Astrocyte (in vitro differentiated cells and primary cell): ENCODE data around the gene BPIFB6. TPM values are rescaled to one million over a fixed set of nuclear protein-coding genes. Genes with fewer than 3 reads are reported as not detected.

Source experiments
- DNase-seq: peaks from one replicate; pipeline ENCODE4 v3.0.0-alpha.2; 2010; ENCODE audit warnings: low read depth
- FAIRE-seq: peaks from 2 replicates; lab custom pipeline; 2011; peaks lifted over from hg19 to GRCh38; lab: Jason Lieb, UNC
- H2AFZ ChIP-seq: 2 replicates; pipeline ENCODE4 v1.6.0; 2012; ENCODE audit warnings: low read depth, low read length, inconsistent platforms
- H3K27ac ChIP-seq: 2 replicates; pipeline ENCODE4 v1.5.1; 2011; ENCODE audit warnings: low read depth, low read length, inconsistent platforms
- H3K27me3 ChIP-seq: 2 replicates; pipeline ENCODE4 v1.6.0; 2011; ENCODE audit warnings: low read length, inconsistent platforms; ENCODE audit not compliant: insufficient read depth
- H3K36me3 ChIP-seq: 2 replicates; pipeline ENCODE4 v1.5.1; 2011; ENCODE audit warnings: low read length, inconsistent platforms; ENCODE audit not compliant: insufficient read depth
- H3K4me1 ChIP-seq: 2 replicates; pipeline ENCODE4 v1.5.1; 2011; ENCODE audit warnings: low read length, inconsistent platforms; ENCODE audit not compliant: insufficient read depth
- H3K4me2 ChIP-seq: 2 replicates; pipeline ENCODE4 v1.6.0; 2012; ENCODE audit warnings: low read length, inconsistent platforms
- H3K4me3 ChIP-seq: 2 replicates; pipeline ENCODE4 v1.5.1; 2011; ENCODE audit warnings: low read depth, mild to moderate bottlenecking, low read length, inconsistent platforms; ENCODE audit not compliant: insufficient read depth
- H3K79me2 ChIP-seq: 2 replicates; pipeline ENCODE4 v1.6.0; 2012; ENCODE audit warnings: mild to moderate bottlenecking, low read length, inconsistent platforms; ENCODE audit not compliant: insufficient read depth
- H3K9ac ChIP-seq: 2 replicates; pipeline ENCODE4 v1.6.0; 2012; ENCODE audit warnings: mild to moderate bottlenecking, low read length, inconsistent platforms
- H3K9me3 ChIP-seq: 2 replicates; pipeline ENCODE4 v1.5.1; 2012; ENCODE audit warnings: low read depth, mild to moderate bottlenecking, low read length, inconsistent platforms; ENCODE audit not compliant: insufficient read depth
- H4K20me1 ChIP-seq: 2 replicates; pipeline ENCODE4 v1.6.0; 2012; ENCODE audit warnings: low read length, inconsistent platforms; ENCODE audit not compliant: insufficient read depth
- H3K27ac Mint-ChIP-seq: one replicate; pipeline ENCODE4 v1.8.0; 2021; ENCODE audit warnings: mild to moderate bottlenecking, mixed read lengths; ENCODE audit not compliant: unreplicated experiment
- H3K27me3 Mint-ChIP-seq: one replicate; pipeline ENCODE4 v1.8.0; 2021; ENCODE audit warnings: low read depth, mixed read lengths; ENCODE audit not compliant: unreplicated experiment
- H3K36me3 Mint-ChIP-seq: one replicate; pipeline ENCODE4 v1.8.0; 2021; ENCODE audit warnings: low read depth, mixed read lengths; ENCODE audit not compliant: unreplicated experiment
- H3K4me1 Mint-ChIP-seq: one replicate; pipeline ENCODE4 v1.8.0; 2021; ENCODE audit warnings: low read depth, mixed read lengths; ENCODE audit not compliant: unreplicated experiment
- H3K4me3 Mint-ChIP-seq: one replicate; pipeline ENCODE4 v1.8.0; 2021; ENCODE audit warnings: mild to moderate bottlenecking, moderate library complexity, mixed read lengths; ENCODE audit not compliant: unreplicated experiment
- H3K9me3 Mint-ChIP-seq: one replicate; pipeline ENCODE4 v1.8.0; 2021; ENCODE audit warnings: mild to moderate bottlenecking, mixed read lengths; ENCODE audit not compliant: unreplicated experiment
- CTCF ChIP-seq: IDR thresholded peaks from 2 replicates; pipeline ENCODE4 v1.5.1; 2011; ENCODE audit warnings: low read depth, mild to moderate bottlenecking, inconsistent platforms, low read length, moderate library complexity; ENCODE audit not compliant: insufficient read depth
- EZH2 ChIP-seq: IDR thresholded peaks from 2 replicates; pipeline ENCODE4 v1.6.1; 2012; ENCODE audit warnings: mild to moderate bottlenecking, low read length, inconsistent platforms; ENCODE audit not compliant: insufficient read depth
- total RNA-seq: library from RNA; stranded (reverse); gene quantifications from 2 replicates; pipeline ENCODE4 v1.2.1, GENCODE V29; 2021

The BPIFB6 gene
- total RNA-seq, 1 donor from 2014 or later: not detected

DNA sequence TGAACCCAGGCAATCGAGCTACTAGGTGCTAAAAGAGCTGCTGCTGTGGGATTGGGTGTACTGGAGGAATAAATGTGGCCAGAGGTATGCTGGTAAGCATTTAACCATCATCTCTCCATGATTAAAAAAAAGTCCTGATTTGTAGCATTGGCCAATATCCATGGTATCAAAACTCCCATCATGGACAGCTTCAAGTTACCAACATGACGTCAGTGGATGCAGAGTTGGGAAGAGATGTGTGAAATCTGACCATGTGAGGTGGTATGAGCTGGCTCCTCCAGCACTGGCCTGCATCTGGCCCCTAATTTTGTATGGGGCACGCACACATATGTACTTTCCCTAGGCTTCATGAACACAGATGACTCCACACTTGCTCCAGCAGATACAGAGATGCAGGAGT, 59.7 kb downstream of the BPIFB6 start:
- H3K4me1 ChIP-seq: no peaks in the 10 kb centered on the region
- Mint-ChIP-seq H3K36me3 (no peaks in the 10 kb centered on the region), H3K27me3 (peaks cover 47% of the 10 kb centered on the region), H3K27ac (no peak overlapping the region), H3K4me3 (no peak overlapping the region), H3K9me3 (peaks cover 2% of the 10 kb centered on the region), H3K4me1 (no peaks in the 10 kb centered on the region)
- no peaks in the 10 kb centered on the region for H3K9me3 ChIP-seq
- H3K36me3 ChIP-seq: no peaks in the 10 kb centered on the region
- TF ChIP-seq EZH2 (no peak), CTCF (no peak)
- H3K27ac ChIP-seq: no peak overlapping the region
- H3K79me2 ChIP-seq: no peaks in the 10 kb centered on the region
- no peak overlapping the region for H2AFZ ChIP-seq
- H3K9ac ChIP-seq: no peak overlapping the region
- no peak overlapping the region for H3K4me2 ChIP-seq
- H3K27me3 ChIP-seq: peaks cover 2% of the 10 kb centered on the region
- DNase-seq (no peak), FAIRE-seq (no peak)
- H4K20me1 ChIP-seq: no peaks in the 10 kb centered on the region
- no peak overlapping the region for H3K4me3 ChIP-seq

- Histone ChIP-seq H3K27ac (no peak overlapping the region), H3K4me1 (no peaks in the 10 kb centered on the region), H3K4me2 (no peak overlapping the region), H3K36me3 (no peaks in the 10 kb centered on the region), H4K20me1 (no peaks in the 10 kb centered on the region), H2AFZ (no peak overlapping the region), H3K9me3 (no peaks in the 10 kb centered on the region), H3K27me3 (peaks cover 2% of the 10 kb centered on the region), H3K9ac (no peak overlapping the region), H3K4me3 (no peak overlapping the region), H3K79me2 (no peaks in the 10 kb centered on the region)
- H3K36me3 Mint-ChIP-seq: no peaks in the 10 kb centered on the region
- no peaks in the 10 kb centered on the region for H3K4me1 Mint-ChIP-seq
- H3K9me3 Mint-ChIP-seq: peaks cover 2% of the 10 kb centered on the region
- FAIRE-seq: no peak
- no peak for DNase-seq
- no peak overlapping the region for H3K4me3 Mint-ChIP-seq
- TF ChIP-seq EZH2: no peak
- TF ChIP-seq CTCF: no peak
- H3K27ac Mint-ChIP-seq: no peak overlapping the region
- H3K27me3 Mint-ChIP-seq: peaks cover 45% of the 10 kb centered on the region
Observed at GRCh38 chr20:33091693-33092092, 60.2 kb downstream of the BPIFB6 start.

- Histone ChIP-seq H3K9ac (no peak overlapping the region), H3K4me2 (no peak overlapping the region), H3K4me1 (no peaks in the 10 kb centered on the region), H4K20me1 (no peaks in the 10 kb centered on the region), H2AFZ (no peak overlapping the region), H3K79me2 (no peaks in the 10 kb centered on the region), H3K4me3 (no peak overlapping the region), H3K27me3 (peaks cover 2% of the 10 kb centered on the region), H3K9me3 (no peaks in the 10 kb centered on the region), H3K27ac (no peak overlapping the region), H3K36me3 (no peaks in the 10 kb centered on the region)
- H3K4me3 Mint-ChIP-seq: no peak overlapping the region
- TF ChIP-seq EZH2 (no peak), CTCF (no peak)
- no peaks in the 10 kb centered on the region for H3K36me3 Mint-ChIP-seq
- no peaks in the 10 kb centered on the region for H3K4me1 Mint-ChIP-seq
- DNase-seq (no peak), FAIRE-seq (no peak)
- H3K27ac Mint-ChIP-seq: no peak overlapping the region
- H3K9me3 Mint-ChIP-seq: peaks cover 2% of the 10 kb centered on the region
- H3K27me3 Mint-ChIP-seq: peaks cover 42% of the 10 kb centered on the region
Observed at GRCh38 chr20:33092361-33092760, 60.9 kb downstream of the BPIFB6 start.
